H1 (cell line): ENCODE results near the gene TRABD2B. TPM values are rescaled to one million over a fixed set of nuclear protein-coding genes. Genes with fewer than 3 reads are reported as not detected.

ENCODE experiments used
- CTCF ChIA-PET: fragments of 300-600 bp; sonication (Branson Sonifier 250); formaldehyde crosslinking; loops from one replicate; lab custom pipeline; 2021; ENCODE audit not compliant: partially characterized antibody; lab: Charles Lee
- POLR2A ChIA-PET: fragments of 300-600 bp; sonication (Branson Sonifier 250); formaldehyde crosslinking; loops from one replicate; lab custom pipeline; 2021; ENCODE audit warnings: inconsistent platforms; ENCODE audit not compliant: partially characterized antibody; lab: Charles Lee
- DNase-seq, 2 experiments: peaks; one replicate each; pipeline versions ENCODE4 v3.0.0 to v3.0.0-alpha.2; 2010 to 2022; ENCODE audit warnings: low spot score in 2 of 2, low read depth in 1 of 2, mixed read lengths in 1 of 2
- FAIRE-seq: peaks from 2 replicates; lab custom pipeline; 2011; peaks lifted over from hg19 to GRCh38; lab: Jason Lieb, UNC
- H2AFZ ChIP-seq: 2 replicates; pipeline ENCODE4 v1.8.1; 2012; ENCODE audit warnings: low read length, inconsistent platforms
- H2AK5ac ChIP-seq: 2 replicates; pipeline ENCODE4 v1.6.1; 2013; ENCODE audit warnings: low read depth, low read length
- H2BK120ac ChIP-seq: replicated peaks from 2 replicates; pipeline ENCODE3; 2013; ENCODE audit warnings: low read depth, low read length, inconsistent platforms
- H2BK12ac ChIP-seq: 2 replicates; pipeline ENCODE4 v1.6.1; 2013; ENCODE audit warnings: low read depth, low read length
- H2BK15ac ChIP-seq: 2 replicates; pipeline ENCODE4 v1.6.1; 2013; ENCODE audit warnings: low read length
- H2BK20ac ChIP-seq: 2 replicates; pipeline ENCODE4 v1.6.1; 2013; ENCODE audit warnings: low read length
- H2BK5ac ChIP-seq: 2 replicates; pipeline ENCODE4 v1.6.1; 2013; ENCODE audit warnings: low read depth, low read length
- H3K14ac ChIP-seq: 2 replicates; pipeline ENCODE4 v1.6.1; 2013; ENCODE audit warnings: inconsistent platforms; ENCODE audit not compliant: insufficient read length
- H3K18ac ChIP-seq: 2 replicates; pipeline ENCODE4 v1.6.1; 2013; ENCODE audit warnings: low read length; ENCODE audit errors: extremely low read depth
- H3K23ac ChIP-seq: 2 replicates; pipeline ENCODE4 v1.6.1; 2013; ENCODE audit warnings: inconsistent platforms; ENCODE audit not compliant: insufficient read length
- H3K23me2 ChIP-seq: 2 replicates; pipeline ENCODE4 v1.6.1; 2013; ENCODE audit warnings: low read depth, low read length
- H3K27ac ChIP-seq: 2 replicates; pipeline ENCODE4 v1.6.1; 2011; ENCODE audit warnings: low read depth, low read length, inconsistent platforms
- H3K27me3 ChIP-seq, 4 experiments: replicated peaks in 1 of 4; 1 replicate in 1 of 4; 2 replicates in 3 of 4; pipeline versions ENCODE4 v1.6.1 to v1.8.1; 2011 to 2013; ENCODE audit warnings: low read length in 3 of 4, mild to moderate bottlenecking in 3 of 4, inconsistent platforms in 2 of 4, mixed read lengths in 2 of 4, moderate library complexity in 1 of 4; ENCODE audit not compliant: control insufficient read depth in 3 of 4, insufficient read depth in 3 of 4; ENCODE audit errors: extremely low read depth in 1 of 4
- H3K36me3 ChIP-seq, 4 experiments: 2 replicates each; pipeline versions ENCODE4 v1.6.1 to v1.8.1; 2011 to 2013; ENCODE audit warnings: mild to moderate bottlenecking in 4 of 4, low read length in 3 of 4, moderate library complexity in 2 of 4, control low read depth in 1 of 4, inconsistent platforms in 1 of 4; ENCODE audit not compliant: insufficient read depth in 4 of 4, control insufficient read depth in 2 of 4
- H3K4ac ChIP-seq: replicated peaks from 2 replicates; pipeline ENCODE3; 2013; ENCODE audit warnings: low read length, low read depth, mixed read lengths, inconsistent platforms; ENCODE audit not compliant: insufficient read length
- H3K4me1 ChIP-seq, 4 experiments: replicated peaks in 1 of 4; 1 replicate in 1 of 4; 2 replicates in 3 of 4; pipeline versions ENCODE4 v1.6.1 to v1.8.1; 2011 to 2013; ENCODE audit warnings: low read length in 3 of 4, inconsistent platforms in 2 of 4, mixed read lengths in 1 of 4; ENCODE audit not compliant: insufficient read depth in 4 of 4, control insufficient read depth in 3 of 4
- H3K4me2 ChIP-seq, 2 experiments: 2 replicates each; pipeline versions ENCODE4 v1.6.1 to v1.8.1; 2011 to 2013; ENCODE audit warnings: low read depth in 2 of 2, low read length in 2 of 2, control low read depth in 1 of 2, inconsistent platforms in 1 of 2, mild to moderate bottlenecking in 1 of 2; ENCODE audit not compliant: insufficient read depth in 1 of 2
- H3K4me3 ChIP-seq, 4 experiments: fragments of 200-600, 300-600 bp in 1 of 4; sonication (generic), shearing (Covaris generic), sonication (Bioruptor Twin) in 1 of 4; 2 replicates each; pipeline versions ENCODE4 v1.5.1 to v1.8.1; 2011 to 2016; ENCODE audit warnings: low read length in 4 of 4, low read depth in 3 of 4, control low read depth in 2 of 4, inconsistent platforms in 2 of 4, mild to moderate bottlenecking in 2 of 4, mixed read lengths in 1 of 4, moderate library complexity in 1 of 4; ENCODE audit not compliant: insufficient read depth in 2 of 4; ENCODE audit errors: extremely low read depth in 1 of 4
- H3K56ac ChIP-seq: replicated peaks from 2 replicates; pipeline ENCODE3; 2013; ENCODE audit warnings: low read depth, mild to moderate bottlenecking, mixed read lengths, low read length, inconsistent platforms; ENCODE audit not compliant: insufficient read length
- H3K79me1 ChIP-seq: 2 replicates; pipeline ENCODE4 v1.6.1; 2013; ENCODE audit warnings: low read depth, low read length, control low read depth
- H3K79me2 ChIP-seq, 2 experiments: 2 replicates each; pipeline versions ENCODE4 v1.6.1 to v1.8.1; 2012 to 2013; ENCODE audit warnings: low read length in 2 of 2, mild to moderate bottlenecking in 2 of 2, inconsistent platforms in 1 of 2; ENCODE audit not compliant: insufficient read depth in 2 of 2, control insufficient read depth in 1 of 2
- H3K9ac ChIP-seq, 4 experiments: replicated peaks in 1 of 4; 1 replicate in 1 of 4; 2 replicates in 3 of 4; pipeline versions ENCODE4 v1.6.1 to v1.8.1; 2011 to 2013; ENCODE audit warnings: low read depth in 3 of 4, low read length in 3 of 4, control low read depth in 2 of 4, mild to moderate bottlenecking in 2 of 4, moderate library complexity in 2 of 4, inconsistent platforms in 1 of 4; ENCODE audit errors: extremely low read depth in 1 of 4
- H3K9me3 ChIP-seq, 2 experiments: 2 replicates each; pipeline versions ENCODE4 v1.6.1 to v1.8.1; 2012 to 2013; ENCODE audit warnings: mild to moderate bottlenecking in 2 of 2, moderate library complexity in 2 of 2, control low read depth in 1 of 2, inconsistent platforms in 1 of 2, low read depth in 1 of 2, low read length in 1 of 2, mixed read lengths in 1 of 2; ENCODE audit not compliant: insufficient read depth in 2 of 2
- H4K20me1 ChIP-seq, 2 experiments: replicated peaks in 1 of 2; 2 replicates each; pipeline versions ENCODE3 to v1.8.1; 2011 to 2013; ENCODE audit warnings: inconsistent platforms in 2 of 2, low read length in 2 of 2, mild to moderate bottlenecking in 1 of 2; ENCODE audit not compliant: insufficient read depth in 2 of 2, control insufficient read depth in 1 of 2
- H4K5ac ChIP-seq: 2 replicates; pipeline ENCODE4 v1.6.1; 2013; ENCODE audit warnings: low read length, low read depth, mixed read lengths, inconsistent platforms; ENCODE audit not compliant: insufficient read length
- H4K8ac ChIP-seq: 2 replicates; pipeline ENCODE4 v1.8.0; 2013; ENCODE audit warnings: mild to moderate bottlenecking, moderate library complexity, low read length, inconsistent platforms; ENCODE audit not compliant: insufficient read depth; ENCODE audit errors: extremely low read depth
- H4K91ac ChIP-seq: replicated peaks from 2 replicates; pipeline ENCODE3; 2013; ENCODE audit warnings: low read length, mixed read lengths, inconsistent platforms; ENCODE audit not compliant: insufficient read length
- POU5F1 ChIP-seq: IDR thresholded peaks from 2 replicates; pipeline ENCODE4 v1.6.1; 2011; ENCODE audit warnings: low read depth, mild to moderate bottlenecking, low read length, moderate library complexity
- SIRT6 ChIP-seq: IDR thresholded peaks from one replicate; pipeline ENCODE4 v1.7.1; 2012; ENCODE audit warnings: low read length, inconsistent platforms
- WGBS, 2 experiments: shearing (Covaris generic) in 1 of 2; methylation state at CpG; one replicate each; pipeline versions ENCODE4 v1.1.6 to v1.1.7; 2013 to 2015; ENCODE audit warnings: low lambda C conversion rate in 2 of 2, mixed read lengths in 2 of 2, inconsistent platforms in 1 of 2, low coverage in 1 of 2, missing lambda C conversion rate in 1 of 2; ENCODE audit not compliant: insufficient replicate concordance in 2 of 2, insufficient coverage in 1 of 2, insufficient read length in 1 of 2; ENCODE audit errors: extremely low coverage in 1 of 2, missing lambda C conversion rate in 1 of 2; 5-methylcytosine and 5-hydroxymethylcytosine counted together
- polyA plus RNA-seq, 7 experiments: library from polyadenylated mRNA; depleted of rRNA in 3 of 7; stranded (reverse) in 5 of 7; unstranded in 2 of 7; fragments of >200 nt in 5 of 7; fragments of 200-250 nt in 2 of 7; gene quantifications; 1 replicate in 5 of 7; 2 replicates in 1 of 7; 4 replicates in 1 of 7; pipeline versions ENCODE4 v1.2.1 to v1.2.3, GENCODE V29; 2011 to 2013; ENCODE audit warnings: missing spikeins in 2 of 7, mixed read lengths in 2 of 7
- total RNA-seq: library from RNA; stranded (reverse); fragmentation: NEBNext Ultra II Directional; extraction: Animal tissue kit (Norgen Biotek cat#: 25700); gene quantifications from 2 replicates; pipeline ENCODE4 v1.2.1, GENCODE V29; 2021

TRABD2B gene
- total and polyA plus RNA-seq, 2 of the 8 experiments (the other 6 are each of a cell fraction or from before 2014, with no cell fraction given) = 0.95 to 3.4 TPM

DNA sequence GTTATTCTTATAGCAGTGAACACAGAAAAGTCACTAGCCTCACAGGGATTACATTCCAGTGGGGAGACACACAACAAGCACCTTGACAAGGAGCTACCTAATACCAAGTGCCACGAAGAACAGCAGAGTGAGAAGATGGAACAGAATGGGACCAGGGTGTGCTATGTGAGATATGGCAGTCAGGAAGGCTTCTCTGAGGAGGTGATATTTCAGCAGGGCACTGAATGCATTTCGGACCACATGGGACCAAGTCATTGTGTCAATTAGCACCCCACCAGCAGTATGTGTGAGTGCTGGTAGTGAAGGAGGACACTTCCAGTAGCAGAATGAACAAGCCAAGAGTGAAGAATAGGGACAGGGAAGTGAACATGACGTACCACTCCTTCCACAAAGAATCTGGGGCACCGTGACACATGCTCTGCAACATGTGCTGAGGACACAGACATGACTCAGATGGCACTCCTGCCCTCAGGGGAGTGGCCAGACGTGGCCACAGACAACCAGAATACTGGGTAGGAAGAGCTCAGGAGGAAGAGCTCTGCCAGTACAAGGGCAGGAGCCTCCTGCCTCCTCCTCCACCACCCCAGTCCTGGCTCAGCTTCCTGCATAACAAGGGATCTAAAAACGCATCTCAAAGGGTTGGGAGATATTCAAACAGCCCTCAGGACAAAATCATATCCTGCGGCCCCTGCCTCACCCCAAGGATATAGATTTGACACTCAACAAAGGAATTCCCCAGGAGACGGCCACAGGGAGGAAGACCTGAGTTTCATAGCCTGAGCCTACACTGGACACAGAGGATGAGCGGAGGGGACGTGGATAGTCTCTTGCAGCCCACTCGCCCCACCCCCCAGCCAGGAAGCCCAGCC is 102.5 kb downstream of the TRABD2B start:
- Histone ChIP-seq H2BK12ac (peak overlapping the region; percentile 94; the same call in 1 of the 2 replicates), H4K8ac (no peak overlapping the region), H3K23ac (no peak overlapping the region), H3K36me3 (no peaks in the 10 kb centered on the region), H3K27ac (no peak overlapping the region), H3K9me3 (no peaks in the 10 kb centered on the region), H2AFZ (no peak overlapping the region), H2BK120ac (peak overlapping the region; percentile 11), H4K20me1 (no peaks in the 10 kb centered on the region), H3K4me3 (peak overlapping the region in 1 of 4 experiments; percentile 8; a peak in 1 of 8 replicates), H3K4me2 (peak overlapping the region; percentile 34 to 52; a peak in 3 of 4 replicates), H3K23me2 (no peaks in the 10 kb centered on the region), H3K14ac (no peak overlapping the region), H3K27me3 (no peaks in the 10 kb centered on the region), H3K56ac (no peak overlapping the region), H3K9ac (no peak overlapping the region), H4K5ac (no peak overlapping the region), H3K79me2 (no peaks in the 10 kb centered on the region), H3K79me1 (no peaks in the 10 kb centered on the region), H3K18ac (peak overlapping the region; percentile 91), H4K91ac (peak overlapping the region; percentile 69), H2BK15ac (peak overlapping the region; percentile 54; the same call in 1 of the 2 replicates), H2BK20ac (peak overlapping the region; percentile 84; the same call in 1 of the 2 replicates), H3K4me1 (peaks cover 18 to 35% (median 28%) of the 10 kb centered on the region in 4 experiments), H2BK5ac (peak overlapping the region; percentile 62; the same call in 1 of the 2 replicates), H2AK5ac (peak overlapping the region; percentile 89), H3K4ac (no peak overlapping the region)
- CTCF ChIA-PET = interaction anchor here (1.1 to 2.0 kb wide), 2 partner anchors 12 to 139 kb away, joined by 3 to 5 read pairs; no protein-coding TSS in a partner anchor
- WGBS, 2 experiments = 66% methylated on average over 11 of the region's 11 CpGs; no CpG with 5 or more reads in 1 of the 2 experiments
- POLR2A ChIA-PET = no interaction called here
- no peak for FAIRE-seq
- peak; percentile 19 to 55 for DNase-seq
- TF ChIP-seq POU5F1 (0 out of 2 replicates have a peak, but pooled peaks have one; percentile 27), SIRT6 (no peak)
